GM21381 (cell line): Measurements from ENCODE around the gene IQCK.

Experiments used
- ATAC-seq: cut with Tn5 transposase; IDR thresholded peaks from one replicate; pipeline ENCODE4 v1.9.1; 2021; ENCODE audit warnings: mild to moderate bottlenecking, moderate library complexity; ENCODE audit not compliant: unreplicated experiment

Gene IQCK

GRCh38 chr16:19853742-19854542, 135.9 kb downstream of the IQCK start:
- no peak for ATAC-seq

GRCh38 chr16:19854543-19854876, 136.4 kb downstream of the IQCK start:
- ATAC-seq = no peak

DNA sequence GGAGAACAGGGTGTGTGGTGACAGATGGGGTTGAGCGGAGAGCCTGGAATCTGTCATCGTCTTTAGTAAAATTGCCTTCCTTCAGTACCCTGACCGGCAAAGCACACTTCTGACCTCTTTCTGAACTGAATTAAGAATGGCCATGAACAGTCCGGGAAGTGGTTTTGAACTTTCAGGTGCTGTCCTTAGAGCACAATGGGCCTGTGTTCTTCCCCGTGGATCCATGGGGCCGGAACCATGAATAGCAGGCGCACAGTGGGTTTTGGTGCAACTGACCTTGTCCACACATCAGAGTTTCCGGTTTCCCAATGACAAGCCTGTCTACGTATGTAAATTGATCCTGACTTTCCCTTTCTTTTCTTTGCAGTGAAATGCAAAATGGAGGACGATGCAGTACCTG, 138.0 kb downstream of the IQCK start:
- no peak for ATAC-seq

GRCh38 chr16:19857593-19858339, 139.7 kb downstream of the IQCK start:
- no peak for ATAC-seq

DNA sequence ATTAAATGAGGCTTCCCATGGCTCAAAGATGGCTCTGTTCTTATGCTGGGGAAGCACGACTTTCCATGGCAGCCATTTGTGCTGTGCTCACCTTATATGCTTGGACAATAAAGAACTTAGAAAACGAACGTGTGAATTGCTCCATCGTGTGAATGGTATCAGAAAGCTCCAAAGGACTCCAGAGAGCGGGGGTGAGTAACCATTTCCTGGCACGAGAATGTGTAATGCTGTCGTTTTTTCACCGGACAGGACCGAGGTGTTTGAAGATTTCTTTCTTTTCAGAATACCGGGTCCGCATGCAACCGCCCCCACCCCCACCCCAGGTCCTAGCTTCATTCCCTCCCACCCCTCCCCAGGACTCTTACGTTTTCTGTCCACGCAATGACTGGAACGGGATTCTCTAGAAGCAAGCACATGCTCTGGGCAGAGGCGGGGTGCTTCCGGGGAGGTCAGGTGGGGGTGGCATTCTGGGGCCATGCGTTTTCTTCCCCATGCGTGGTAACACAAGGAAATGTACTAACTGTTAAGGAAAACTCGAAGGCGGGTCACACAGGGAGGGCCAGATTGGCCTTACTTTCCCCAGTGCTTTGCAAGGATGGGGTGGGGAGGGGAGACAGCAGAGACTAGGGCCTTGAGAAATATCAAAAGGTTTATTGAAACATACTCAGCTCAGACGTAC, 140.4 kb downstream of the IQCK start:
- no peak for ATAC-seq

- ATAC-seq = no peak
These were observed 141.1 kb downstream of the IQCK start for GRCh38 chr16:19859166-19859565.

GRCh38 chr16:19859603-19860002, 141.5 kb downstream of the IQCK start:
- no peak for ATAC-seq

DNA sequence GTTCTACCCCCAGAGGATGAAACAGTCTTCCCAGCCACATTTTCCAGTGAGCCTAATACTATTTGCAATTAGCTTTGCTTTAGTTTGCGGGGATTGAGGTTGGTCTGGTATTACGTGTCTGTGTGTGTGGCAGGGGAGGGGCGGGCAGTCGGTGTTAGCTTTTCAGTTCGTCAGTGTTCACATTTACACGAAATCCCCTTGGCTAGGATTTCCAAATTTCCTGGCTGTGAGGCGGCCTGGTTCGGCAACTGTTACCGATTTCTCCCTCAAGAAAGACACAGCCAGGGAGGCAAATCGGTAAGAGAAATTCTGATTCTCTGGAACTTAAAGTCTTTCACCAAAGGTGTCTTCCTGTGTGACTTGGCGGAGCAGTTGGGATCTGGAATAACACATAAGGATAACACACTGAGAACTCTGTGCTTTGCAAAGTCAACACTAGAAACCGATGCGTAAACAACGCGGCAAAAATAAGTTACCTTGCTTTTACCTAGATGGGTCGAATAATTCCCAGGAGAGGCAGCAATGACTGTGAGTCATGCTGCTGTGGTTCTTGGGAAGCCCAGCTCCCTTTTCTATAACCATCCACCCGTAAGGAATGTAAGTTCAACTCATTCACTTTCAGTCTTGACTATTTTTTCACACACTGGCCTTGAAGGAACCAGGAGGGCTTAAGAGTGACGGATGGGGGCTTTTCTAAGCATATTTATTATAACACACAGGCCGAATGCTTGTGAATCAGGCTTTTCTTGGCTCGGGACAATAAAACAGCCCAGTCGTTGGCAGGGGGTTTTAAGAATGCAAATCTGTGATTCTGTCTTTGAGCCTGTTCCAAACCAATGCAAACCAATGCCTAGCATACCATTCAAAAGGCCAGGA, 142.3 kb downstream of the IQCK start:
- no peak for ATAC-seq

- ATAC-seq = no peak
These were observed 143.1 kb downstream of the IQCK start for GRCh38 chr16:19861133-19861532.

DNA sequence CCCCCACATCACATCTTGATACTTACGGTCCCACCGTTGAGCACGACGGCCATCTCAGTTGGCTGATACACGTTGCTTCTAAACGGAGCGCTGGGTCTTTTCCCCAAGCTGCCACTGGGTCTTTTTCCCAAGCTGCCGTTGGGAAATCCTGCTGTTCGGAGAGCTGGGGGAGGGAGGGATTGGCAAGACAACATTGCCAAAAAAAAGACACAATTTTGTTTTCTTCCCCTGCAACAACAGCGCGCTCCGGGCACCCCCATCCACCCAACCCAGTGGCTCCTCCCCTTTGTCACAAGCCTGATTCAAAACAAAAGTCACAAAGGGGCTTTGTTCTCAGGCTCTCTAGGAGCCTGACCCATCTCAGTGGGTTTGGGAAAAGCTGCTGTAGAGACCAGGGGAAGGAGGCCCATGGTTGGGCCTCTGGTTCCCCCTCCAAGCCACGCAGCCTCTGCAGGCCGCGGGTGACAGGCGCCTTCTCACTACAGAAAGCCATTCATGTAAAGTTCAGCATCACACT, 143.8 kb downstream of the IQCK start:
- no peak for ATAC-seq

GRCh38 chr16:19863990-19864389, 145.9 kb downstream of the IQCK start:
- no peak for ATAC-seq

DNA sequence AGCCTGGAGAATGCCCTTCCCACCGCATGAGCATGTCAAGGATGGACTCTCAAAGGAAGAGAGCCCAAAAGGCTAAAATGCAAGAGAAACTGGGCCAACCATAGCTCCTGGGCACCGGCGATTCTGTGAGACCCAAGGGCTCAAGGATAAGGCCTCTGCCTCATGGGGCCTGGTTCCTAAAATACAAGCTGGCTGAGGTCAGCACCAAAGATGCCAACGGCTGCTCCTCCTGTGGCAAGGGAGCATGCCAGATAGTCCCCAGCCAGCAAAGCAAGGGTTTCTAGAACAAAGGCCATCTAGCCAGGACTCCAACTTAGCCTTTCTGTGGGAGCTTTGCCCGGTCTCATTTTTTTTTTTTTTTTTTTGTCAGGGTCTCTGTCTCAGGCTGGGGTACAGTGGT, 146.5 kb downstream of the IQCK start:
- ATAC-seq = no peak

DNA sequence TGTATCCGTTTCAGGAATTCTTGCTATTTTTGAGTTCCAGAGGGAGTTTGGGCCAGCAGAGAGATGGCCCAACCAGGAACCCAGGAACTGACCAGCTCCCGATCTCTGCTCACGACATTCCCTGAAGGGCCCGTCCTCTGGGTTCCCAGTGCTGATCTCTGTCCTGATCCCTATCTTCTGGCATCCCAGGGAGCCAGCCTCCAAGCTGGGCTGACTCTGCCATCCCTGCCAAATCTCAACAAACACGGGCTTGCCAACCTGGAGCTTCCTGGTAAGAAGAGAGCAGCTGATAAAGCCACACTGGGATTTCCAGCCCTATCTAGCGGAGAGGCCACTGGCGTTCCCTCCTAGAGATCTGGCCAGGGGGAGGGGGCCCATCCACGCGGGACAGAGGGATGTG, 150.3 kb downstream of the IQCK start:
- ATAC-seq = no peak

DNA sequence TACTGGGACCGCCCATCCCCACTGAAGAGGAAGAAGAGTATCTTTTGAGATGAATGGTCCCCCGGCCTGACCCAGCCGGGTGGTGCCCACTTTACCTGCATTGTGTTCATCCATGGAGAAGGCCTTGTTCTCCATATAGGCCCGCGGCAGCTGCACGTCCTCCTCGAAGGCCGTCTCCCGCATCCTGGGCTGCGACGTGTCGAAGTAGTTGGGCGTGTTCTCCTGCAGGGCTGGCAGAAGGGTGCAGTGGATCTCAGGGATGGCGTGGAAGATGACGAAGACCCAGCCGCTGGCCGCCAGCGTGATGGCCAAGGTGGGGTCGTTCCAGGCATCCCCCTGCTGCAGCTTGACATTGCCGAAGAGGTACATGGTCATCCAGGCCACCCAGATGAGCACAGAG, 153.7 kb downstream of the IQCK start:
- ATAC-seq = no peak

DNA sequence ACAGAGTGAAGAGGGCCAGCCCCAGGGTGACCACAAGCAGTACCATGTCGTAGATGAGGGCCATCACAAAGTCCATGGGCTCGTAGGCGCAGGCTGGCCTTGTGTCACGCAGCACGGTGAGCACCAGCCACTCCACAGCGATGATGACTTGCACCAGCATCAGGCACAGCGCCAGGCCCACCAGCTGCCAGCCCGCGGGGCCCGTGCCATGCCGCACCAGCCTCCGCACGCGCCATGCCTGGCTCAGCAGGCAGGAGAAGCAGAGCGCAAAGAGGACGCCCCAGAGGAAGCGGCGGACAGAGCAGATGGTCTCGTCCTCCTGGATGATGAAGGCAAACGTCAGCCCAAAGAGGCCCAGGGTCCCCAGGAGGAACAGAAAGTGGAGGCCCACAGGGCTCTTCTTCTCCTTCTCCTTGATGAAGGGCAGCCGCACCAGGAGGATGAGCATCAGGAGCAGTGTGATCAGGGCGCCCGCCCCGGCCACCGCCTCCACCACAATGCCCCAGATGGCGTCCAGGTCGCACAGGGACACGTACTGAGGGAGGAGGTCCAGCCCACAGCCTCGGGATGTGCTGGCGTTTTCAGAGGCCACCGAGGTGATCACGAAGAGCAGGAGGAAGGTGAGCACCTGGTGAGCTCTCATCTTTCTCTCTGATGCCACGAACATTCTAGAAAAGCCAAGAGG, 154.2 kb downstream of the IQCK start:
- no peak for ATAC-seq

DNA sequence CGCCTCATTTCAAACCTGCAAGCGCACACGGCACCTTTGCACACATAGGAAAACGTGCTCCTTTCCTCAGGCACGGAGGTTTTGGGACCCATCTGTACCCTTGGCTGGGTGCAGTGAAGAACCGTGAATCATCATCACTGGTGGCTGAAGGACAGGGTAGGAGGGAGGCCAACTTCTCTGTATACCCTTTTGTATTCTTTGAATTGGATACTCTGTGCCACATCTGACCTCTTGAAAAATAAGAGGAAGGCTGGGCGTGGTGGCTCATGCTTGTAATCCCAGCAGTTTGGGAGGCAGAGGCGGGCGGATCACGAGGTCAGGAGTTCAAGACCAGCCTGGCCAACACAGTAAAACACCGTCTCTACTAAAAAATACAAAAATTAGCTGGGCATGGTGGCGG, 154.9 kb downstream of the IQCK start:
- ATAC-seq = no peak

DNA sequence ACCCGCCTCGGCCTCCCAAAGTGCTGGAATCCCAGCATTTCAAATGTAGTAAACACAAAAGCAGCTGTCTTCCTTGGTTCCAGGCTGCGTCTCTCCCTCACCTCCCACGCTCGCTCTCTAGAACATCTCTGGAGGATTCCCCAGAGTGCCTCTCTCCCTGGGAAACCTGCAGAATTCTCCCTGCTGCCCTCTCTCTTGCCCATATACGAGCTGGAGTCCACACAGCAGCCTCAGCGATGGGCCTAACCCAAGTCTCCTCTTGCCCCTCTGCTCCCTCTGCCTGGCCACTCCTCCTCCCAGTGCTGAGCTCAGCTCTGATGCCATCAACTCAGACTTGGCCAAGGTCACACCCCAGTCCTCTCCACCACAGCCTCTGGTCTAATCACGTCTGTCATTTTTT, 156.0 kb downstream of the IQCK start:
- no peak for ATAC-seq

- no peak for ATAC-seq
These were observed 156.9 kb downstream of the IQCK start for GRCh38 chr16:19874851-19875546.

- no peak for ATAC-seq
These were observed 157.8 kb downstream of the IQCK start for GRCh38 chr16:19875900-19876299.
